ENCODE data around the gene DAP. TPM values are rescaled to one million over a fixed set of nuclear protein-coding genes. Genes with fewer than 3 reads are reported as not detected.

Gene DAP
- polyA plus RNA-seq, 3 donors = 60.9 to 69.0 (median 62.3) TPM

GRCh38 chr5:10789021-10789420 lies 28.0 kb upstream of the DAP start:
- Histone ChIP-seq H4K20me1 (ENCODE audit: insufficient read depth, low read length) (no peaks in the 10 kb centered on the region), H3K9ac (ENCODE audit: insufficient read depth, low read length, poor library complexity, severe bottlenecking) (no peak overlapping the region), H3K4me1 (ENCODE audit: control insufficient read depth in 1 of 2, insufficient read depth in 2 of 2, low read length in 2 of 2) (no peaks in the 10 kb centered on the region), H3K9me3 (replicated peaks in 1 of 2; ENCODE audit: control insufficient read depth in 1 of 2, insufficient read depth in 1 of 2, low read length in 2 of 2) (no peaks in the 10 kb centered on the region), H3K79me2 (ENCODE audit: insufficient read depth, low read length) (no peaks in the 10 kb centered on the region), H3K4me2 (replicated peaks; ENCODE audit: extremely low read depth, low read length, poor library complexity, severe bottlenecking) (no peak overlapping the region), H3K4me3 (replicated peaks in 1 of 3; ENCODE audit: low read depth in 2 of 3, low read length in 3 of 3) (no peak overlapping the region), H3K27ac (ENCODE audit: low read depth in 1 of 2, low read length in 2 of 2) (no peak overlapping the region), H3K27me3 (ENCODE audit: control insufficient read depth in 2 of 2, insufficient read depth in 2 of 2, low read length in 2 of 2) (no peaks in the 10 kb centered on the region), H2AFZ (ENCODE audit: insufficient read depth, low read depth, low read length, poor library complexity, severe bottlenecking) (no peak overlapping the region), H3K36me3 (replicated peaks in 1 of 2; ENCODE audit: control insufficient read depth in 1 of 2, insufficient read depth in 2 of 2, low read length in 2 of 2) (no peaks in the 10 kb centered on the region)
- TF ChIP-seq CTCF (IDR thresholded peaks at IDR 0.05) = no peak
- DNase-seq = no peak
- H3K4me3 Mint-ChIP-seq = no peak overlapping the region
- peaks cover 0 to 7% (median 0%) of the 10 kb centered on the region in 7 donors for H3K9me3 Mint-ChIP-seq
- intact Hi-C loops (cut with micrococcal nuclease) = no loop called here
- no peak overlapping the region for H3K27ac Mint-ChIP-seq
- H3K4me1 Mint-ChIP-seq = peaks cover 8% of the 10 kb centered on the region
- no peaks in the 10 kb centered on the region for H3K36me3 Mint-ChIP-seq
- no peaks in the 10 kb centered on the region for H3K27me3 Mint-ChIP-seq (ENCODE audit: low read depth in 3 of 3)
- WGBS (ENCODE audit: insufficient coverage) = 100% methylated on average over 1 of the region's 3 CpGs

- Mint-ChIP-seq H3K4me1 (peaks cover 2% of the 10 kb centered on the region), H3K4me3 (no peak overlapping the region), H3K36me3 (no peaks in the 10 kb centered on the region), H3K9me3 (peaks cover 0 to 7% (median 0%) of the 10 kb centered on the region in 7 donors), H3K27me3 (ENCODE audit: low read depth in 3 of 3) (no peaks in the 10 kb centered on the region), H3K27ac (no peak overlapping the region)
- H3K27ac ChIP-seq (ENCODE audit: low read depth in 1 of 2, low read length in 2 of 2) = no peak overlapping the region
- DNase-seq = no peak
- no peaks in the 10 kb centered on the region for H3K79me2 ChIP-seq (ENCODE audit: insufficient read depth, low read length)
- H4K20me1 ChIP-seq (ENCODE audit: insufficient read depth, low read length) = no peaks in the 10 kb centered on the region
- TF ChIP-seq CTCF (IDR thresholded peaks at IDR 0.05) = no peak
- H3K27me3 ChIP-seq (ENCODE audit: control insufficient read depth in 2 of 2, insufficient read depth in 2 of 2, low read length in 2 of 2) = no peaks in the 10 kb centered on the region
- WGBS (ENCODE audit: insufficient coverage) = 90% methylated on average over 3 of the region's 5 CpGs
- no peaks in the 10 kb centered on the region for H3K4me1 ChIP-seq (ENCODE audit: control insufficient read depth in 1 of 2, insufficient read depth in 2 of 2, low read length in 2 of 2)
- H3K36me3 ChIP-seq (replicated peaks in 1 of 2; ENCODE audit: control insufficient read depth in 1 of 2, insufficient read depth in 2 of 2, low read length in 2 of 2) = no peaks in the 10 kb centered on the region
- H3K9me3 ChIP-seq (replicated peaks in 1 of 2; ENCODE audit: control insufficient read depth in 1 of 2, insufficient read depth in 1 of 2, low read length in 2 of 2) = no peaks in the 10 kb centered on the region
- H3K9ac ChIP-seq (ENCODE audit: insufficient read depth, low read length, poor library complexity, severe bottlenecking) = no peak overlapping the region
- no peak overlapping the region for H3K4me2 ChIP-seq (replicated peaks; ENCODE audit: extremely low read depth, low read length, poor library complexity, severe bottlenecking)
- H3K4me3 ChIP-seq (replicated peaks in 1 of 3; ENCODE audit: low read depth in 2 of 3, low read length in 3 of 3) = no peak overlapping the region
- H2AFZ ChIP-seq (ENCODE audit: insufficient read depth, low read depth, low read length, poor library complexity, severe bottlenecking) = no peak overlapping the region
- intact Hi-C loops (cut with micrococcal nuclease) = no loop called here
These were observed 27.3 kb upstream of the DAP start for GRCh38 chr5:10788358-10788757.
